Limb (tissue), 2 donors: ENCODE data around the gene SCN3B.

Experiments
- DNase-seq, 2 donors: peaks; one replicate each; pipeline ENCODE4 v3.0.0-alpha.2; 2016; ENCODE audit errors: extremely low spot score in 2 of 2

SCN3B gene

DNA sequence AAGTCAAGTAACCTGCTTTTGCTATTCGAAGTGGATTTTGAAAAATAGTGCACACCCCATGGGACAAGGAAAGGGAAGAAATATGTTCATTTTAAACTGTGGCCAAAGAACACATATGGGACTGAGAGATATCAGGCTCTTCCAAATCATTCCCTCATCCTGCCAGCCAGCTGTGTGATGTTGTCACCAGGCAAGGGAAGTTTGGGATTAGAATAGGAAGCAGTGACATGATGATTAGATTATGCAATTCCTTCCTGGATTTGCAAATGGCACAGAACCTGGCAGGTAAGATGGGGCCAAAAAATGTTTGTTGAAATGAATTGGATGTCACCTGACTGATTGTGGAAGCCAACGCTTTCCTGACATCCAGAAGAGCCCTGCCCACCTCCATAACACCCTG lies 4.9 kb upstream of the SCN3B start:
- DNase-seq, result no peak

DNA sequence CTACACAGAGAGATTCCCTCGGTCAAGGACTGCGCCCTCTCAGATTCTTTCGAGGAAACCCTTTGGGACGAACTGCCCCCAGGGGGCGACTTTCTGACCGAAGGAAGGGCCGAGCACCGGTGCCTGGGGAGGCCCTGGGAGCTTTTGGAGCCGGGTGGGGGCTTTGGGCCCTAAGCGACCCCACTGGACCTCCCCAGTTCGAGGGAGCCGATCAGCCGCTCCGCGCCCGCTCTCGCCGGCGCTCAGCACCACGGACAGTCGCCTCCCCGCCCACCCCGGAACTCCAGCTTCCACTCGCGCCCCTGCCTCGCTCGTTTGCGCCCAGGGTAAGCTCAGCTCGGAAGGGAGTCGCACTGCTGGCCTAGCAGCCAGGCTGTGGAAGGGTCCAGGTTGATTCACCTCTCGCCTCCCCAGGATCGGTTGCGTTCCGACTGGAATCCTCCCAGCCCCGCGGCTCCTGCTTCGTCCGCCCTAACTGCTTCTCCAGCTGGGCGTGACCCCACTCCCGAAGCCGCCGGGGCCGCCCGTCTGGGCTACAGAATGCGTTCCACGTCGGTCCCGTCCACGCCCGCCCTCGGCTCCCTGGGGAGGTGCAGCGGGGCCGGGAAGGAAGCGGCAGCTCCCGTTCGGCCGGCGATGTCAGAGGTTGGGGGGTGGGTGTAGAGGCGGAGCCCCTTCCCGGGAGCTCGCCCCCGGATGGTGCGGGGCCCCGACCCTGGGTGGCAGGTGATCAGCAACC lies 428 bp downstream of the SCN3B start:
- peak; percentile 22 to 78 for DNase-seq

DNA sequence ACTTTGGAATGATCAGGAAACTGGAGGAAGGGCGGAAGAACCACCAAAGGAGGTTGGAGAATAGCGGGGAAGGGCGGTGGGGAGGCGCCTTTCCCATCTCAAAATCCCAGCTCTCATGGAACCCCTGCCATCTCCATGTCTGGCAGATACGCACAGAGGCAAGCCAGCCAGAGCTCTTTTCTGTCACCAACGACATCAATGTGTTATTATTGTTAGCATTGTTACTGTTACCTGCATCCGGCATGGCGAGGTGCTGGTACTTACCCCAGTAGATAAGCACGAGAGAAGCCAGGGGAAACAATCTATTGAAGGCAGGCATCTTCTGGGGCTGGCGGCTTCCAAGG lies 969 bp downstream of the SCN3B start:
- no peak for DNase-seq

DNA sequence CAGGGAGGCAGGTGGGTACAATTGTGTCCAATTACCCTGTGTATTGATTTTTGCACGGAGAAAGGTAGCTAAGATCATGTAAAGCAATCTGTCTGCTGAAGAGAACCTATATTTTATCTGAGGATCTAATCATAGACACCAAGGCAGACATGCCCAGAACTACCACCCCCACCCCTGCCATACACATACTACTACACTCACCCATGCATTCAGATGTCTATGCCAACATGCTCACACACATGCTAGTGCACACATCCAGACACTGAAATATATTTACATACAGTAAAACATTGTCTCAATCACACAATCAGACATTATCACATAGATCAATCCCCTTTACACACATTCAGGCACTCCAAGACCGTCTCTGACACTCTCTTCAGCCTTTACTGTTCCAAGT lies 1.8 kb downstream of the SCN3B start:
- no peak for DNase-seq

DNA sequence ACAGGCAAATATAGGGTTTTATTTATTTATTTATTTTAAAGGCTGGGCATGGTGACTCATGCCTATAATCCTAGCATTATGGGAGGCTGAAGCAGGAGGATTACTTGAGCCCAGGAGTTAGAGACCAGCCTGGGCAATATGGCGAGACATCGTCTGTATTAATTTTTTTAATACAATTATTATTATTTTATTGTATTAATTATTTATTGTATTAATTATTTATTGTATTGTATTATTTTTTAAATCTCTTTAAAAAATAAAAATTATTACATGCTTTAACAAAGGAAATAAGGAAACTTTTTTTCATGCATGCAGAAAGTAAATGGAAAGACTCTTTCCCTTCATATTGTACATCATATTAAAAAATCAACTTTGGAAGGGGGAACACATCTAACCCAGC lies 3.5 kb downstream of the SCN3B start:
- no peak for DNase-seq

DNA sequence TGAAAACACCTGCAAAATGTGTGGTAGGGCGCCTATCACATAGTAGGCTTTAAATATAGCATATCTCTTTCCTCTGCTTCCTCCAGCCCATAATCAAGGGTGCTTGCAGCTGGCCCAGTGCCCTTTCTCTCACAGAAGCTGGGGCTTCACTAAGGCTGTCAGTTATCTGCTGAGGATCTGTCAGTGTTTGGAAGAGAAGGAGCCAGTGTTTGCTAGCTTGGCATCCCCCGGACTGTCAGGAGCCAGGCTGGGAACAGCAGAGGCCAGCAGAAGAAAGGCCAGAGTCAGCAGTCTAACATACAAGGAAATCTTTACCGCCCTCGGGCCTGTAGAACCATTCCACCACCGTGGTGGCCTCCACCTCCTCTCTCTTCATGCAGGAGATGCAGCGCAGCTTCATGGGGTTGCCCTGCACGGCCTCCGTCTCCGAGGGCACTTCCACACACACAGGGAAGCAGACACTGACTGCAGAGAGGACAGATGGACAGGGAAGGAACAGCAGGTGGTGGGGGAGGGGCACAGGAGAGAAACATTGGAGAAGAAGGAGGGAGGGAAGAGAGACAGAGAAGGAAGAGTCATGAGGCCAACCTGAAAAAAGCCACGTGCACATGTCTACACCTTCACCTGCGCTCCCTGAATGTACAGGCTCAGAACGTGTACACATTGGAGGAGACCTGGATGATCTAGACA lies 9.0 kb downstream of the SCN3B start:
- DNase-seq, result no peak

DNA sequence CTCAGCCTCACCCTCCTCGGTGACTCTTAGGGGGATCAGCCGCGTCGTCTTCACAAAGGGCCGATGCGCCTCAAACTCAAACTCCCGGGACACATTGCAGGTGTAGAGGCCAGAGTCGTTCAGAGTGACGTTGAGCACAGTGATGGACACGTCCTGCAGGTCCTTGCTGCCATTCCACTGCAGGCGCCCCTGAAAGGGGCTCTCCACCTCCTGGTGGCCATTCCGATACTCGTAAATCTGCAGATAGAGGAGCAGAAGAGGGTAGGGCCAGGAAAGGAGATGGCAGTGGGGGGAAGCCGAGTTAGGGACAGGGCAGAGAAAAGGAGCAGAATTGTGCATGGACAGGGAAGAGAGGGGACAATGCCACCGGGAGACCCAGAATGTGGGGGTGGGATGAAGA lies 12.0 kb downstream of the SCN3B start:
- no peak for DNase-seq

DNA sequence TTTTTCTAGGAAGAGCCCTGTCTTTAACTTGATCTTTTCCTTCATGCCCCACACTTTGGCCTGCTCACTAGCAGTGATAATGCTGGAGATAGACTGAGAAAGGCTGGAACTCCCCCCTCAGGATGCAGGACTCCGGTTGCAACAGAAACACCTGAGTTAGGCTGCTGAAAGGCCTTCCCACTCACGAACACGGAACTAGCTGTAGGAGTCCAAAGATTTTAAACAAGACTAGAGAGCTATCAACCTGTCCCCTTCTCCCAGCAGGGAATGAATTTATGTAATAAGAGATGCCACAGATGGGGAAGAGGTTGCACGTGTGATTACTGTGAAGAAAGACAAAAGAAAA lies 13.0 kb downstream of the SCN3B start:
- DNase-seq, result no peak

DNA sequence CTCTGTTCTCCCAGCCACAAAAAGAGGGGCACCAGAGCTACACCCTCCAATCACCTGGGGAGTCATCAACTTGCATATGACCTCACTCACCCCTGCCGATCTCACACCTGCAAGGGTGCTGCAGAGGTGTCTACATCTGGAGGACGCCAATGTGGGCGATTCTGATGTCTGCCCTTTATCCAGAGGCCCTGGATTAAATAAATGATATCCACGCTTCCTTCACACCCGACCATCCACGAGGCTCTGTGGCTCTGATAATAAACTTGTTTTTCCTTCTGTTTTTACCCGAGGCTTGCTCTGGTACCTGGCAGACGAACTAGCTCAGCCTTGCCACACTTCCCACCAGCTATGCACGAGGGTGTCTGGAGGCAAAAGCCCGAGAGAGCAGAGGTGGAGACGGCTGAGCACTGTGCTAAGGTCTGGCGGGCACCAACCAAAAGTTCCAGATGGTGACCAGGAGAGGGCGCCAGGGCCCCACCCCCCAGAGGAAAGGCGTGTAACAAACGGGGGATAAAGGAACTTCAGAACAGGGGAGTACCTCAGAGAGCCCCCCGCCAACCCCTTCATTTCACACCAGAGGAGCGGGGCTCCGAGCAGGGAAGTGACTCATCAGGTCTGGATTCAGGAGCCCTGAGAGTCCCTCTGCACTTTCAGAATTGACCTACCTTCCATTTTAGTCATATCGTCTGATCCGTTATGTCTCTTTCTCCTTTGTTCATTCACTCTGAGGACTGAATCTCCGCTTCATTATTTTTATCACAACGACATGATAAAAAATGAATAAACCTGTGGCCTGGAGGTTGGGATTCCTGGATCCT lies 13.5 kb downstream of the SCN3B start:
- peak; percentile 26 to 69 for DNase-seq

DNA sequence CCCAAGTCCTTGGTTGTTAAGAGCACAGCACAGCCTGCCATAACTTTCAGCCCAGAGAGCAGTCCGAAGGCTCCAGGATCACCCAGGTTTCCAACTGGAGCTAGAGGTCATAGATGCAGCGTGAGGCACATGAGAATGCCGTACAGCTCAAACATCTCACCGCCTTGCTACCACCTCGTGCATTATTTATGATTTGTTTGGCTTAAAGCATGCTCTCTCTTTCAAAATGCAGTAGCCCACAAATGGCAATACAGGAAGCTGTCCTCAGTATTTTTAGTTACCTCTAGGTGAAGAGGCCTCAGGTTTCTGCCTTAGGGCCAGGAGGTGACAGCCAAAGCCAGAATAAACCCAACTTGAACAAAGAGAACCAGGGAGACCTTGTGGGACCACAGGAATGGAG lies 14.4 kb downstream of the SCN3B start:
- DNase-seq, result no peak

DNA sequence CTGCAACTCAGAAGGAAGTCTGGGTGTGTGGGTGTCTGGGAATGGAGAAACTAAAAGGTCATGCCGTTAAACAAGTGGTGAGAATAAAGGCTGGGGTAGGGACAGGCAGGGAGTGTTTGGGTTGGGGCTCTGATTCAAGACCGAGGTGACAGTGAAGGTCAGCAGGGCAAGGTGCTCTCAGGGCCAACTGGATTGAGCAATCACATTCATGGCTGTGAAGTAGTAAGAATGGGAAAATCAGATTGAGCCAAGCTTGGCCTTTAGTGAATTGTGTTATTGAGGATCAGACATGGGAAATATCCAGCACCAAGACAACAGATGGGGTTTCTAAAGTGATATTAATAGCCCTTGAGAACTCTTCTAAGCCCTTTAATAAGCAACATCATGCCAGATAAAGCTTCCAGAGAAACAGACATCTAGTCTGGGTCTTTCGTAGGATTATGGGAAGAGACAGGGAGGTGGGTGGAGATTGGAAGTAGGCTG lies 24.3 kb downstream of the SCN3B start:
- no peak for DNase-seq

DNA sequence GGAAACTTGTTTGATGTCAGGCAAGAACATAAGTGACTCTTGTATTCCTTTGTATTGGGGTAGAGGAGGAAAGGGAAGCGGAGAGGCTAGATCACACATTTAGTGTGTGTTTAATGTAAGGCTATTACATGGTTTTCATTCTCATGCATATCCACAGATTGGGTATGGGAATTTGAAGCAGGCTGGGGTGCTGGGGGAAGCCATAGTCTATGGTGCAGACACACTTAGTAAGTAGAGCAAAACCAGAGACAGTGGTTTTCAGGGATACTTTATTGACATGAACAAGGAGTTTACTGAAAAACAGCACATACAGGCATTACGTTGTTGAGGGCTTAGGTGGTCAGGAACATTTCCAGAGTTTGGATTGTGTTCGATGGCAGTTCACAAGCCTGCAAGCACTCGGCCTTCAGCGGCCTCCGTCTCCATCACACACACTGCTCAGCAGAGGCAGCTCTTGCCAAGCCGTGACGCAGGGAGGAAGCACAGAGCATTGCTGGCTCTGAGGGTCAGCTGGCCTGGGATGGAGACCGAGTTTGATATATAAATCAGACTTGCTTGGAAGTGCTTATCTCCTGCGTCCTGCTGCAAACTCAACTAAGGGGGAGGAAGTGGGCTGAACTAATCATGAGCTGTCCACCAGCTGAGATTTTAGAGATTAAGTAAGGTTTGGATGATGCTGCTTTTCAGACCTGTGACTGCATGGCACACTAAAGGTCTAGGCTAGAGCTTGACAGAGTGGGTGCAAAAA lies 25.3 kb downstream of the SCN3B start:
- no peak for DNase-seq

DNA sequence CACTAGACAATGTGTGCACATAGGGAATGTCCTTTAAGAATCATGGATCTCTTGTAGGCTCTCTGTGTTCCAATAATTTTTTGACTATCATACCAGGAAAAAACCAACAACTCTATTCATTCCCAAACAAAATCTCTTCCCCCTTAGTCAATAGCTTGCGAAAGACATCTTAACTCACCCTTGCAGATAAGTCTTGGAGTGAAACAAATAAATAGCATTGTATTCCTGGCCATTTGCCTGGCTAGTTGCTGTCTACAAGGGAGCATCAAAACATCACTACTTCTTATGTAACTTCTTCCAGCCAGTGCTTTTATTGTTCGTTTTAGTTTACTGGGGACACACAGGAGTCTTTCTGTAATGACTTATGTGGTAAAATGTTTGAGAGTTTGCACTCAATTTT lies 29.4 kb downstream of the SCN3B start:
- DNase-seq, result no peak

DNA sequence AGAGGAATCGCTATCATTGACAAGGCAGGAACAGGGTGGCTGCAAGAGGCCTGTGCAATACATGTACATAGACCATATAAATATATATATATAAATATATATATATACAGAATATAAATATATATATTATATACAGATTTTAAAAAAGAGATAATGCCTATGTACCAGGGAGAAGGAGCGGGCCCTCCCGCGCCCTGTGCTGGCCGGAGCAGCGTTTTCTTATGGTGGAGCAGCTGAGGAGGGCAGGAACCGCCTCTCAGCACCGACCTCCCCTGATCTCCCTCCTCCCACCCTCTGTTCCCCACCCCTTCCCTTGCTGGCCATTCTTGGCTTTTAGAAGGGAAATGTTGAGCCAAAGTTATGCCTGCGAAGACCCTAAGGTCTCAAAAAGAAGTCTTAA lies 31.8 kb downstream of the SCN3B start:
- DNase-seq, result no peak

DNA sequence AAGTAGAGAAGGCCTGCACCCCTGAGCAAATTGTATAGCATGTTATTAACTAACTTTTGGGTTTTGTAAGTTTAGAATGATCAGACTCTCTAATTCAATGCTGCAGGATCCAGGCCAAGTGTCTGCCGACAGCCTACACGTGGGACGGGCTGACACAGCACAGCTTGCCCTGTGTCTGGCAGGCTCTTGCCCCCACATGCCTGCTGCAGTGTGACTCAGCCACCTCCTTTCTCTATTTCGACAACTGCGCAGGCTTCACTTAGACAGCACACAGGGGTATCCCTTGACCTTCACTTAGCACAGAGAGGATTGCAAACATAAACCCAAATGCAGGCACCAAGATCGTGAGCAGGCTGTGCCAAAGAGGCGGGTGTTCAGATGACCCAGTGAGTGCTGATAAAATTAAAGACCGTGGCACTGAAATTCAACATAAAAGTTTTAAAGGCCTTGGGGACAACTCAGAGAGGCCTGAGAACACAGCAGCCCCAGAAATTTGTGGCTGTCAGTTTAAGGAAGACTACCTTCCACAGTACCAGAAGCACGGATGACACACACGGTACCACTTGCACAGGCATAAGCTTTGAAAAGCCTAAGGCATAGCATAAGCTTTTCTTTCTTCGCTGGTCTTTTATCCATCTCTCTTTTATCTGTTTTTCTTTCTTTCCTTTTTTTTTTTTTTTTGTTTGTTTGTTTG lies 37.8 kb downstream of the SCN3B start:
- no peak for DNase-seq

DNA sequence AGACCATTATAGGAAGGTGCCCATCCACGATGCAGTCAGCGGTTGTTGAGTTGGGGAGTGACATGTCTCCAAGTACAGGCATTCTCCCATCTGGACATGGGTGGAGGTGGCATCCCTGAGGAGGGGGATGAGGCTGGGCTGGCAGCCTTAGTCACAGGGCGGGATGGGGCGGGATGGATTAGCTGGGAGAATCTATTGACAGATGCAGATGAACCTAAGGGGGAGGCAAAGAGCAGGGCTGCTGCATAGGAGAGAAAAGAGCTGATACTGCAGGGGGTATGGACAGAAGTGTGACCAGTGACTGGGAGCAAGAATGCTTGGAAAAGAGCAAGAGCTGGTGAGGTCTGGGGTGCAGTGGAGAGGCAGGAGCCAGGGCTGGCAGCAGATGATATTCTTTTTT lies 42.7 kb downstream of the SCN3B start:
- no peak for DNase-seq

DNA sequence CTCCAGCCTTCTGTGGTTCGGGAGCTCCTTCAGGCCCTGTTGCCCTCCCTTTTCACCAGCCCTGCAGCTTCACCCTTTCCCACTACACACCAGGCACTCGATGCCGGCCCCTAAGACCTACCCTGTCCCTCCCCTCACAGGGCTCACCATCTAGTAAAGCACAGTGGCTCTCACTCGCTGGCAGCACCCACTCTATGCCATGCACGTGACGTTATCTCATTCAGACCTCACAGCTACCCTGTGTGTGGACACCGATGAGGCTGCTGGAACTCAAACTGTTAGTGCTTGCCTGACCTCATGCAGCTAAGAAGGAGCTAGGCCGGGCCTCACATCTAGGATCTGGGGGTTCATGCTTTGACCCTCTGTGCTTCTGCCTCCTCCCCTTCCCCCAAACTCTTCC lies 45.5 kb downstream of the SCN3B start:
- DNase-seq, result no peak

DNA sequence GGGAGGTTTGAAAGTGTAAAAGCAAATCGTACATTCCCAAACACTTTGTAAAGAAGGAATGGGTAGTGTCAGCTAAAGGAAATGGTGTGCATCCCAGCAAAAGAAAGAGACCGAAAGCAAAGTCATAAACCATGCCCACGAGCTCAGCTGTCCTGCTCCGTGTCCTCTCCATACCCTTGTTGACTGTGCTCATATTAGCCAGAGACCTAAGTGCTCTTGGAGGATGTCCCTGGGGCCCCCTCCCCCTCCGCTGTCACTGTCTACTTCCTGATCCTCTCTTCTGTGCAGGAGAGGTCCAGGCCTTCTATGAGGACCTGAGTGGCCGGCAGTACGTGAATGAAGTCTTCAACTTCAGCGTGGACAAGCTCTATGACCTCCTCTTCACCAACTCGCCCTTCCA lies 46.1 kb downstream of the SCN3B start:
- no peak for DNase-seq

DNA sequence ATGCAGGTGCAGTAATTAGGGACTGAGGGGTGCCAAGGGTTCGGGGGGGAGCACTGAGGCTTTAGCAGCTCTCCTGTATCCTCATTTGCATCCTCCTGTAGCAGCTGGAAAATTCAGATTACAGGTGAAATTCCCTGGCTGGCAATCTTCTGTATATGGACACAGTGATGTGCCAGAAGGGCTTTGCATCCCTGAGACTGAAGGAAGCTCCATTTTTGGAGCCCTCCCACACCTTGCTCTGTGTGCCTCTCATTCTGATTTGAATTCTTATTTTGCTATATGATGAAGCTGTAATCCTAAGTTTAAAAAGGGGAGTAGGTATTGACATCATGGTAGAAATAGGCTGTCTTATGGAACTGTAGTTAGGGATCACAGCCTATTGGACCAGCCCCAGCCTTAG lies 46.6 kb downstream of the SCN3B start:
- no peak for DNase-seq

DNA sequence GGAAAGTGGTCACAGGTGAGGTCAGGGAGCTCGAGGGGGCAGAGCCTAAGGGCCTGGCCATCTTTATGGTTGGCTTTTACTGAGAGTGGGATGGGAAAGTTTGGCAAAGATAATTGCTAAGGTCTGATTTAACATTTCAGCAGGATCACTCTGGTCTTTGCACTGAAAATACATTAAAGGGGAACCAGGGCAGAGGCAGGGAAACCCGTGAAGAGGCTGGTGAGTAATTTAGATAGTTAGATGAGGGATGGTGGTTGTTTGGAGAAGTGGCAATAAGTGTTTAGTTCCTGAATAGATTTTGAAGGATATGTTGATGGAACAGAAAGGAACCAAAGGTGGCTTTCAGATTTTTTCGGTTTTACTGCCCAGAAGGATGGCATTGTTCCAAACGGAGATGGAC lies 50.8 kb downstream of the SCN3B start:
- DNase-seq, result no peak

DNA sequence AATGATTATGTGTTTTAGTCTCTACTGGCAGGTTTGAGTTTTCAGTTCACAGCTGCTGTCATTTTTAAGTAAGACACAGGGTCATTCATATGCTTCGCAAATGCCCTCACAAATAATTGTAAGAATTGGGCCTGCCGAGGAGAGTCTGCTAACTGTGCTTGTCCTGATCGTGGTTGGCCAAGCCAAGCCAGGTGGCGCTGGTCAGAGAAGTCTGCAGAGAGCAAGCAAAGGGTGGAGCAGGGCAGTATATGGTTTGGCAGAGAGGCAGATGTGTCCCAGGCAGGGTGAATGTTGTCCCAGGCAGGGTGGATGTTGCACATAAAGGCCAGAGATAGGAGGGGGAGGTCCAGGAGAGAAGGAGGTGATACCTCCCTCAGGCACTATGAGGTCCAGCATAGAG lies 52.7 kb downstream of the SCN3B start:
- no peak for DNase-seq
